ENCODE measurements around the gene UQCC3.

DNA sequence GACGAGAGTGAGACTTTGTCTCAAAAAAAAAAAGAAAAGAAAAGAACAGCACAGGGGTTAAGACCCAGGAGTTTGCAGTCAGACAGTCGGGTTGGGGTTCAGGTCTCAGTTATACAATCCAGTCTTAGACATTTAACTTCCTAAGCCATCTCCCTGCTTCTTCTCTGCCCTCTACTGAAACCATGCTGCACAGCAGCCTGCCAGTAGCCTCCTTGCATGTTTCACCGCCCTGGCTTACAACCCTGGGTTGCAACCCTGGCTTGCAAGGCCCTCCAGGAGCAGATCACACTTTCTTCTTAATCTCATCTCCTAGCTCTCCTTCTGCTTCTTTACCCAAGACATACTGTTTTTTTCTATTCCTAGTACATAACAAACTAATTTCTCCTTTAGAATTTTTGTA, 43.8 kb upstream of the UQCC3 start:
- TF ChIP-seq, protein P1, sequence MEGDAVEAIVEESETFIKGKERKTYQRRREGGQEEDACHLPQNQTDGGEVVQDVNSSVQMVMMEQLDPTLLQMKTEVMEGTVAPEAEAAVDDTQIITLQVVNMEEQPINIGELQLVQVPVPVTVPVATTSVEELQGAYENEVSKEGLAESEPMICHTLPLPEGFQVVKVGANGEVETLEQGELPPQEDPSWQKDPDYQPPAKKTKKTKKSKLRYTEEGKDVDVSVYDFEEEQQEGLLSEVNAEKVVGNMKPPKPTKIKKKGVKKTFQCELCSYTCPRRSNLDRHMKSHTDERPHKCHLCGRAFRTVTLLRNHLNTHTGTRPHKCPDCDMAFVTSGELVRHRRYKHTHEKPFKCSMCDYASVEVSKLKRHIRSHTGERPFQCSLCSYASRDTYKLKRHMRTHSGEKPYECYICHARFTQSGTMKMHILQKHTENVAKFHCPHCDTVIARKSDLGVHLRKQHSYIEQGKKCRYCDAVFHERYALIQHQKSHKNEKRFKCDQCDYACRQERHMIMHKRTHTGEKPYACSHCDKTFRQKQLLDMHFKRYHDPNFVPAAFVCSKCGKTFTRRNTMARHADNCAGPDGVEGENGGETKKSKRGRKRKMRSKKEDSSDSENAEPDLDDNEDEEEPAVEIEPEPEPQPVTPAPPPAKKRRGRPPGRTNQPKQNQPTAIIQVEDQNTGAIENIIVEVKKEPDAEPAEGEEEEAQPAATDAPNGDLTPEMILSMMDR (IDR thresholded peaks at IDR 0.05), result no peak
- TF ChIP-seq POLR2A (IDR thresholded peaks at IDR 0.05) (no peak), EP300 (IDR thresholded peaks at IDR 0.05) (no peak)

Measured in sigmoid colon (tissue), 4 donors.